IMR-90 (cell line): Measurements from ENCODE around the gene ZMIZ1. TPM values are rescaled to one million over a fixed set of nuclear protein-coding genes. Genes with fewer than 3 reads are reported as not detected.
A peak's percentile ranks its signal among the peaks of the same experiment; 100 is the strongest.

Source experiments
- ATAC-seq: fragments of 200-7000 bp; cut with Tn5 transposase; 2 replicates; pipeline ENCODE4 v1.9.1; 2020; ENCODE audit warnings: low read depth, mild to moderate bottlenecking, moderate library complexity
- BruUV-seq: library from RNA; stranded (reverse); fragments of 400-500 nt; replicated peaks from 2 replicates; lab custom pipeline; 2021; lab: Mats Ljungman, UMichigan
- CTCF ChIA-PET: fragments of 300-600 bp; formaldehyde crosslinking; extraction: SDS; loops from one replicate; lab custom pipeline; 2021; ENCODE audit warnings: antibody characterized with exemption; lab: Yijun Ruan, JAX
- POLR2A ChIA-PET: fragments of 300-600 bp; sonication (Branson Sonifier 250); formaldehyde crosslinking; loops from one replicate; lab custom pipeline; 2022; ENCODE audit warnings: antibody characterized with exemption; ENCODE audit not compliant: unreplicated experiment; lab: Charles Lee
- DNase-seq: peaks from one replicate; pipeline ENCODE4 v3.0.0; 2013
- H2AFZ ChIP-seq: replicated peaks from 2 replicates; pipeline ENCODE3; 2013; ENCODE audit warnings: low read length, mild to moderate bottlenecking; ENCODE audit not compliant: poor library complexity
- H2AK5ac ChIP-seq: 2 replicates; pipeline ENCODE4 v1.6.1; 2013; ENCODE audit warnings: low read depth, low read length, inconsistent platforms
- H2AK9ac ChIP-seq: replicated peaks from 2 replicates; pipeline ENCODE3; 2013; ENCODE audit warnings: mild to moderate bottlenecking, low read depth, low read length, moderate library complexity; ENCODE audit not compliant: poor library complexity
- H2BK120ac ChIP-seq: 2 replicates; pipeline ENCODE4 v1.6.1; 2013; ENCODE audit warnings: low read depth, low read length, inconsistent platforms
- H2BK15ac ChIP-seq: 3 replicates; pipeline ENCODE4 v1.6.1; 2013; ENCODE audit warnings: low read depth, low read length, inconsistent platforms
- H2BK20ac ChIP-seq: 2 replicates; pipeline ENCODE4 v1.6.1; 2013; ENCODE audit warnings: low read depth, mild to moderate bottlenecking, inconsistent platforms, low read length, moderate library complexity
- H2BK5ac ChIP-seq: 2 replicates; pipeline ENCODE4 v1.6.1; 2013; ENCODE audit warnings: mild to moderate bottlenecking, low read depth, low read length, inconsistent platforms; ENCODE audit not compliant: poor library complexity, severe bottlenecking
- H3K14ac ChIP-seq: replicated peaks from 2 replicates; pipeline ENCODE4 v1.6.1; 2013; ENCODE audit warnings: low read depth, low read length, inconsistent platforms
- H3K18ac ChIP-seq: 2 replicates; pipeline ENCODE4 v1.6.1; 2013; ENCODE audit warnings: low read depth, low read length, control low read depth
- H3K23ac ChIP-seq: 2 replicates; pipeline ENCODE4 v1.6.1; 2013; ENCODE audit warnings: low read depth, low read length, inconsistent platforms
- H3K27ac ChIP-seq: 2 replicates; pipeline ENCODE4 v1.5.1; 2013; ENCODE audit warnings: mild to moderate bottlenecking, control low read depth, low read length; ENCODE audit not compliant: insufficient read depth
- H3K27me3 ChIP-seq: 2 replicates; pipeline ENCODE4 v1.6.1; 2013; ENCODE audit warnings: low read length; ENCODE audit not compliant: control insufficient read depth, insufficient read depth
- H3K36me3 ChIP-seq: 2 replicates; pipeline ENCODE4 v1.6.1; 2013; ENCODE audit warnings: low read length, mixed read lengths; ENCODE audit not compliant: control insufficient read depth, insufficient read depth
- H3K4ac ChIP-seq: 2 replicates; pipeline ENCODE4 v1.6.1; 2013; ENCODE audit warnings: low read depth, low read length, inconsistent platforms
- H3K4me1 ChIP-seq: 2 replicates; pipeline ENCODE4 v1.6.1; 2013; ENCODE audit warnings: low read length, mixed read lengths; ENCODE audit not compliant: control insufficient read depth, insufficient read depth
- H3K4me2 ChIP-seq: 2 replicates; pipeline ENCODE4 v1.6.1; 2013; ENCODE audit warnings: low read depth, mild to moderate bottlenecking, control low read depth, low read length, moderate library complexity
- H3K4me3 ChIP-seq: 2 replicates; pipeline ENCODE4 v1.5.1; 2013; ENCODE audit warnings: low read depth, mild to moderate bottlenecking, control low read depth, low read length, moderate library complexity; ENCODE audit not compliant: insufficient read depth
- H3K56ac ChIP-seq: 2 replicates; pipeline ENCODE4 v1.6.1; 2013; ENCODE audit warnings: low read length, inconsistent platforms; ENCODE audit not compliant: insufficient read depth; ENCODE audit errors: extremely low read depth
- H3K79me1 ChIP-seq, 2 experiments: 2 replicates each; pipeline ENCODE4 v1.6.1; 2013; ENCODE audit warnings: low read length in 2 of 2, inconsistent platforms in 1 of 2, low read depth in 1 of 2
- H3K9ac ChIP-seq: 2 replicates; pipeline ENCODE4 v1.6.1; 2013; ENCODE audit warnings: low read depth, low read length, control low read depth
- H3K9me1 ChIP-seq: 2 replicates; pipeline ENCODE4 v1.6.1; 2013; ENCODE audit warnings: low read length, inconsistent platforms; ENCODE audit not compliant: insufficient read depth
- H3K9me3 ChIP-seq: 2 replicates; pipeline ENCODE4 v1.6.1; 2013; ENCODE audit warnings: low read length; ENCODE audit not compliant: control insufficient read depth, insufficient read depth
- H4K20me1 ChIP-seq: 2 replicates; pipeline ENCODE4 v1.6.1; 2013; ENCODE audit warnings: low read length, inconsistent platforms; ENCODE audit not compliant: insufficient read depth
- H4K5ac ChIP-seq: 2 replicates; pipeline ENCODE4 v1.6.1; 2013; ENCODE audit warnings: mild to moderate bottlenecking, low read depth, low read length, control low read depth
- H4K8ac ChIP-seq, 2 experiments: 2 replicates each; pipeline ENCODE4 v1.6.1; 2013; ENCODE audit warnings: low read depth in 2 of 2, low read length in 2 of 2, control low read depth in 1 of 2, inconsistent platforms in 1 of 2
- H4K91ac ChIP-seq: 2 replicates; pipeline ENCODE4 v1.6.1; 2013; ENCODE audit warnings: low read depth, low read length, inconsistent platforms; ENCODE audit not compliant: insufficient read depth
- CHD1 ChIP-seq: IDR thresholded peaks from 2 replicates; pipeline ENCODE4 v1.6.1; 2012; ENCODE audit warnings: low read depth, low read length, improper control_type of control experiment
- MAZ ChIP-seq: IDR thresholded peaks from 2 replicates; pipeline ENCODE4 v1.6.1; 2012; ENCODE audit warnings: low read depth, mild to moderate bottlenecking, low read length, improper control_type of control experiment, moderate library complexity, borderline replicate concordance
- WGBS, 2 experiments: methylation state at CpG; one replicate each; pipeline versions ENCODE4 v1.1.5 to v1.1.7; 2013; ENCODE audit warnings: missing lambda C conversion rate in 2 of 2; ENCODE audit not compliant: insufficient read length in 1 of 2; ENCODE audit errors: extremely low coverage in 2 of 2; 5-methylcytosine and 5-hydroxymethylcytosine counted together
- dilution Hi-C: fragments of 300-500 bp; cut with HindIII; formaldehyde crosslinking; loops from one replicate; pipeline ENCODE4 v1.14.3; 2018; ENCODE audit warnings: low sequenced_read_pairs; ENCODE audit not compliant: unreplicated experiment
- in situ Hi-C: fragments of 300-500 bp; cut with MboI; formaldehyde crosslinking; loops from 3 replicates; pipeline ENCODE4 v1.14.3; 2019; ENCODE audit warnings: low sequenced_read_pairs, inconsistent platforms, mixed read lengths
- intact Hi-C: fragments of 100-400 bp; cut with micrococcal nuclease; formaldehyde crosslinking; loops from 2 replicates; pipeline ENCODE4 v1.10.0; 2022
- polyA plus RNA-seq, 3 experiments: library from polyadenylated mRNA; depleted of rRNA; stranded (reverse); fragments of >200 nt; gene quantifications; 2 replicates each; pipeline ENCODE4 v1.2.3, GENCODE V29; 2012; ENCODE audit warnings: low replicate concordance in 1 of 3
- total RNA-seq: library from RNA; depleted of rRNA; stranded (reverse); fragments of >200 nt; gene quantifications from 2 replicates; pipeline ENCODE4 v1.2.3, GENCODE V29; 2012
- TF ChIP-seq, protein P1 (sequence below): fragments of 150-350 bp; IDR thresholded peaks from 2 replicates; pipeline ENCODE4 v1.6.1; 2017; ENCODE audit warnings: mild to moderate bottlenecking, antibody characterized with exemption, low read length, low read depth

Gene ZMIZ1
- total and polyA plus RNA-seq, 2 of the 4 experiments (the other 2 are of a cell fraction) = 6.6 to 48.7 TPM

GRCh38 chr10:79101560-79102497 lies 33.1 kb downstream of the ZMIZ1 start:
- intact Hi-C loops = no loop called here

More at GRCh38 chr10:79101560-79102497, 33.1 kb downstream of the ZMIZ1 start:
- Histone ChIP-seq H3K56ac (no peak overlapping the region), H3K27ac (peak overlapping the region; percentile 35), H3K18ac (peak overlapping the region; percentile 22), H3K4me3 (no peak overlapping the region), H2AK5ac (peak overlapping the region; percentile 86; the same call in 1 of the 2 replicates), H2AK9ac (peak overlapping the region; percentile 65), H3K27me3 (no peaks in the 10 kb centered on the region), H2BK20ac (peak overlapping the region; percentile 17; the same call in 1 of the 2 replicates), H4K5ac (peak overlapping the region; percentile 47; the same call in 1 of the 2 replicates), H4K20me1 (peaks cover 100% of the 10 kb centered on the region), H4K8ac (peak overlapping the region; percentile 13 to 76; a peak in 3 of 4 replicates), H3K23ac (peak overlapping the region; percentile 82), H4K91ac (peak overlapping the region; percentile 55), H3K4me2 (peak overlapping the region; percentile 35), H2BK5ac (peak overlapping the region; percentile 57), H2BK120ac (peak overlapping the region; percentile 79), H2AFZ (no peak overlapping the region), H3K9ac (peak overlapping the region; percentile 41; the same call in 1 of the 2 replicates), H2BK15ac (peak overlapping the region; percentile 24; the same call in 2 of the 3 replicates), H3K9me3 (no peaks in the 10 kb centered on the region), H3K4ac (peak overlapping the region; percentile 80), H3K9me1 (peaks cover 87% of the 10 kb centered on the region), H3K36me3 (peaks cover 2% of the 10 kb centered on the region), H3K14ac (peak overlapping the region; percentile 88), H3K4me1 (peaks cover 82% of the 10 kb centered on the region), H3K79me1 (peaks cover 6 to 99% of the 10 kb centered on the region in 2 experiments)
- no TSS peak for BruUV-seq
- CTCF ChIA-PET = no interaction called here
- ATAC-seq = peak; percentile 73
- POLR2A ChIA-PET = interaction anchor here (1.0 kb wide), 1 partner anchor 18 kb away, joined by 3 read pairs; no protein-coding TSS in a partner anchor
- DNase-seq = peak; percentile 66
- in situ Hi-C loops (no loop called here), dilution Hi-C loops (no loop called here)
- 46% methylated on average over 2 of the region's 22 CpGs; no CpG with 5 or more reads in 1 of the 2 experiments for WGBS, 2 experiments
- TF ChIP-seq MAZ (peak; percentile 99), CHD1 (no peak)
- TF ChIP-seq, protein P1, sequence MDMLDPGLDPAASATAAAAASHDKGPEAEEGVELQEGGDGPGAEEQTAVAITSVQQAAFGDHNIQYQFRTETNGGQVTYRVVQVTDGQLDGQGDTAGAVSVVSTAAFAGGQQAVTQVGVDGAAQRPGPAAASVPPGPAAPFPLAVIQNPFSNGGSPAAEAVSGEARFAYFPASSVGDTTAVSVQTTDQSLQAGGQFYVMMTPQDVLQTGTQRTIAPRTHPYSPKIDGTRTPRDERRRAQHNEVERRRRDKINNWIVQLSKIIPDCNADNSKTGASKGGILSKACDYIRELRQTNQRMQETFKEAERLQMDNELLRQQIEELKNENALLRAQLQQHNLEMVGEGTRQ = 0 out of 2 replicates have a peak, but pooled peaks have one; percentile 4
